Ectodermal cell (in vitro differentiated cells): Measurements from ENCODE around the gene TAAR9.
"Not testable (repeated sequence)": the region's sequence is repeated elsewhere in the genome, so short reads cannot be mapped to it uniquely, and the experiment has no call there.

Experiments
- H3K27ac ChIP-seq: 2 replicates; pipeline ENCODE4 v1.7.0; 2013; ENCODE audit warnings: mild to moderate bottlenecking, low read depth, low read length; ENCODE audit not compliant: insufficient read depth, poor library complexity, severe bottlenecking
- H3K27me3 ChIP-seq: 2 replicates; pipeline ENCODE4 v1.7.0; 2013; ENCODE audit warnings: mild to moderate bottlenecking, low read length; ENCODE audit not compliant: insufficient read depth, control insufficient read depth, poor library complexity, severe bottlenecking
- H3K36me3 ChIP-seq: one replicate; pipeline ENCODE4 v1.7.0; 2013; ENCODE audit warnings: low read length; ENCODE audit not compliant: control insufficient read depth, insufficient read depth
- H3K4me1 ChIP-seq: one replicate; pipeline ENCODE4 v1.7.0; 2013; ENCODE audit warnings: low read length; ENCODE audit not compliant: control insufficient read depth, insufficient read depth
- H3K4me3 ChIP-seq: 2 replicates; pipeline ENCODE4 v1.7.0; 2013; ENCODE audit warnings: low read depth, low read length, control low read depth; ENCODE audit not compliant: insufficient read depth
- H3K9me3 ChIP-seq: 2 replicates; pipeline ENCODE4 v1.7.0; 2013; ENCODE audit warnings: mild to moderate bottlenecking, low read length, moderate library complexity; ENCODE audit not compliant: control insufficient read depth
- WGBS, 2 experiments: methylation state at CpG; one replicate each; pipeline ENCODE4 v1.1.7; 2013; ENCODE audit warnings: missing lambda C conversion rate in 2 of 2; 5-methylcytosine and 5-hydroxymethylcytosine counted together

Gene TAAR9

DNA sequence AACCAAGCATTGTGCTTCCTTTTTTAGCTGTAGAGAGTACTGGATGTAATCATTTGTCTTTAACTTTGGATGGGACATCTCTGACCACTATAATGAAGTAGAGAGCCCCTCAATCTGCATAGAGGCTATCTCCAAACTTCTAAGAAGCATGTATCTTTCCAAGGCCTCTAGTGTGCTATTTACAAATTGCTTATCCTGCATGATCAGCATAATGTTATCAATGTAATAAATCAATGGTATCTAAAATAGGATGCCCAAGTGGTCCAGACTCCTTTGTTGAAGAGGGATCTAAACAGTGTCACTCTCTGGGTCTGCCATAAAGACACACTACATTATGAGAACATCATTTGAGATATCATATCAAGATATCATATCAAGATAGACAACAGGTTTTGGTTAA lies 6.7 kb downstream of the TAAR9 start:
- no peaks in the 10 kb centered on the region for H3K27me3 ChIP-seq

DNA sequence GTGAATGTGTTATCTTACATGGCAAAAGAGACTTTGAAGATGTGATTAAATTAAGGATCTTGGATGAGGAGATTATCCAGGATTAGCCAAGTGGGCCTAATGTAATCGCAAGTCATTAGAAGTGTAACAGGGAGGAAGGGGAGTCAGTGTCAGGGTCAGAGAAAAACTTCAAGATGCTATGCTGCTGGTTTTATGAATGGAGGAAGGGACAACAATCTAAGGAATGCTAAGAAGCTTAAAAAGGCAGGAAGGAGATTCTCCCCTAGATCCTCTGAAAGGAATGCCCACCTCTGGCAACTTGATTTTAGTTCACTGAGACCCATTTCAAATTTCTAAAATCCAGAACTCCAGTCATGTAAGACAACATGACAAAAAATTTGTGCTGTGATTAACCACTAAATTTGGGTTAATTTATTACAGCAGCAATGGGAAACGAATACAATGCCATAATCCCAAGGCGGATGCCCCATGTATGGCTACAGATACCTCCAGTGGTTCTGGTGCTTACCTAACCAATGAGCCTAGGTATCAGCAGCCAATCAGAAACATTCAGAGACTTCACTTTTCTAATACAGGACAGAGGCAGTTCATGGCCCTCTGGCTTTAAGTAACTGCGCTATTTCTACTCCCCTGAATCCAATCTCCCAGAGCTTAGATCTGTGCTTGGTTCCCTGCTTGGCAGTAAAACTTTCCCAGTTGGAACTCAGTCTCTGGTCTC lies 10.8 kb downstream of the TAAR9 start:
- Histone ChIP-seq H3K4me3 (no peak overlapping the region), H3K4me1 (peaks cover 4% of the 10 kb centered on the region), H3K36me3 (no peaks in the 10 kb centered on the region), H3K9me3 (no peaks in the 10 kb centered on the region), H3K27ac (no peak overlapping the region), H3K27me3 (no peaks in the 10 kb centered on the region)
- 91 to 92% methylated on average over 4 of the region's 4 CpGs for WGBS, 2 experiments

More for the DNA sequence above, 6.7 kb downstream of the TAAR9 start:
- H3K4me3 ChIP-seq: no peak overlapping the region
- H3K36me3 ChIP-seq: no peaks in the 10 kb centered on the region
- H3K9me3 ChIP-seq: no peaks in the 10 kb centered on the region
- H3K27ac ChIP-seq: no peak overlapping the region
- H3K4me1 ChIP-seq: peaks cover 4% of the 10 kb centered on the region

DNA sequence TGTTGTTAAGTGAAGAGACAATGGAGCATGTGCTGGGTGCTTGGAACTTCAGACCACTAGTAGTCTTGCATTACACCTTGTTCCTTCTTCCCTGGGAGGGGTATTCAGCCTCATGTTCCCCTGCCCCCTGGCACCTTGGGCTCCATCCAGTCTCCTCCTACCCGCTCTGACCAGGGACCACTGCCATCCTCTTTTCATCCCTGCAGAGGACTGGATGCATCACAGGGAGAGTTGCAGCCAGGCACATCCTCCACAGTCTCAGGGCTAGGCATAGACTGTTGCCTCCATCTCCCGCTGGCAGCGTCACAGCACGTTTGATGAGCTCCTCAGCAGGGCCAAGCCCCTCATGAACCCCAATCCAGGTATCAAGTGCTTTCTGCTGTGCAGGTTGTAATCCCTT lies 13.1 kb downstream of the TAAR9 start:
- no peaks in the 10 kb centered on the region for H3K36me3 ChIP-seq
- WGBS, 2 experiments: 80 to 87% methylated on average over 4 of the region's 4 CpGs
- H3K4me3 ChIP-seq: no peak overlapping the region
- H3K27me3 ChIP-seq: no peaks in the 10 kb centered on the region
- no peaks in the 10 kb centered on the region for H3K9me3 ChIP-seq
- no peak overlapping the region for H3K27ac ChIP-seq
- H3K4me1 ChIP-seq: peaks cover 4% of the 10 kb centered on the region

DNA sequence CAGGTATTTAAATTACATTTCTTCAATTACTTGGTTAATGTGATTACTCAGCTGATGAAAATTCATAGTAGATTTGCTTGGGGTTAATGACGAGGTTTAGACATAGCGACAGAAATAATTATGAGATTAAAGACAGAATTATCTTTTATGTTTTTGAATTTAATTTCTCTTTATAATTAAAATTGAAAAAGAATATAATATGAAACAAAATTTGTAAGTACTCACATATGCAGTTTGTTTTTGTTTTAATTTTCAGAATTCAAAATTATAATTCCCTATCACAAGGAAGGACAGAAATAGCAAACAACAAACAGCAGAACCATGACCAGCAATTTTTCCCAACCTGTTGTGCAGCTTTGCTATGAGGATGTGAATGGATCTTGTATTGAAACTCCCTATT lies 14.3 kb downstream of the TAAR9 start, which contains the start of gene TAAR8:
Gene TAAR8 (plus strand): TSS at position 301 of the 400 bp plus-strand sequence. CDS start 21 bp downstream, at position 322.
- Histone ChIP-seq H3K36me3 (no peaks in the 10 kb centered on the region), H3K4me1 (peaks cover 4% of the 10 kb centered on the region), H3K27ac (no peak within 1 kb of the TSS), H3K4me3 (no peak within 1 kb of the TSS), H3K9me3 (no peaks in the 10 kb centered on the region), H3K27me3 (no peaks in the 10 kb centered on the region)
- 100% methylated on average over 2 of the region's 2 CpGs; no CpG with 5 or more reads in 1 of the 2 experiments for whole genome bisulfite sequencing, 2 experiments

DNA sequence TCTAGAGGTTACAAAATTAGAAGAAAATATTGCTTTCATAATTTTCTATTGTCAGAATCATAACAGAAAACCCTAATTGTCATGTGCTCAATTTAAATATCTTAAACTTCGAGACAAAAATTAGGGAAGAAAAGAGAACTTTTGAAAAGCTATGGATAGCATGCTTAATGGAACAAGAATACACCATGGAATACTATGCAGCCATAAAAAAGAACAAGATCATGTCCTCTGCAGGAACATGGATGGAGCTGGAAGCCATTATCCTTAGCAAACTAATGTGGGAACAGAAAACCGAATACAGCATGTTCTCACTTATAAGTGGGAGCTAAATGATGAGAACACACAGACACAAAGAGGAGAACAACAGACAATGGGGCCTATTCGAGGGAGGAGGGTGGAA lies 22.0 kb downstream of the TAAR9 start:
- H3K4me1 ChIP-seq, H3K27me3 ChIP-seq, H3K4me3 ChIP-seq, H3K27ac ChIP-seq, H3K9me3 ChIP-seq, H3K36me3 ChIP-seq: not testable (repeated sequence)
- 83 to 95% methylated on average over 3 of the region's 3 CpGs for WGBS, 2 experiments

DNA sequence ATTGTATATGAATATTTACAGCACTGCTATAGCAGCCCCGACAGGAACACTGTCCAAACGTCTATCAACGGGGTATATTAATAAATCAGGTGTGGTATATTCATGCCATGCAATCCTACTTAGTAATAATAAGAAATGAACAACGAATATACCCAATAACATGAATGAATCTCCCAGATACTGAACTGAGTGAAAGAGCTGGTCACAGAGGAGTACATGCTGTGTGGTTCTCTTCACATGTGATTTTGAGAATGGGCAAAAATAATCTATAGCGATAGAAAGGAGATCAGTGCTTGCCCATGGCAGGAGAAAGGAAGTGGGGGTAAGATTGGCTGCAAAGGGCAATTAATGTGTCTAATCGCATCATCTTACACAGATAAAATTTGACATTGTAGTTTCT lies 28.3 kb downstream of the TAAR9 start:
- H3K27me3 ChIP-seq: no peaks in the 10 kb centered on the region
- no peak overlapping the region for H3K27ac ChIP-seq
- no peaks in the 10 kb centered on the region for H3K4me1 ChIP-seq
- H3K9me3 ChIP-seq: no peaks in the 10 kb centered on the region
- H3K4me3 ChIP-seq: no peak overlapping the region
- H3K36me3 ChIP-seq: no peaks in the 10 kb centered on the region
- 100% methylated on average over 1 to 4 of the region's 6 CpGs for WGBS, 2 experiments

DNA sequence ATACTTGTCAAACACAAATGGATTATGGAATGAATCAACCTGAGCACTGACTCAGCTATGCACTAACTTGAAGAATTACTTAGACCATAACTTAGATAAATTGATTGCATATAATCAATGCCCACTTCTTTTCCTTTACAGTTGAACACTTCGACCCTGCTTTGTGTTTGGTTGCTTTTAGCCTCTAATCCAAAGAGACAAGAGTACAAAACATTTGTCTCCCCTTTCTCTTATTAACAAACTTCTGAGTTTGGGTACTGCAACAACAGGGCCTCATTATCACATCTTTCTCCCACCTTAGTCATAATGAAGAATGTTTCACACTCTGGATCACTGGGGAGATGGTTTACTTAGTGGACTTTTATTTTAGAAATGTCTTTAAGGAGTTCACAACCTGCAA lies 29.5 kb downstream of the TAAR9 start:
- Histone ChIP-seq H3K4me3 (no peak overlapping the region), H3K36me3 (no peaks in the 10 kb centered on the region), H3K4me1 (no peaks in the 10 kb centered on the region), H3K27me3 (no peaks in the 10 kb centered on the region), H3K9me3 (no peaks in the 10 kb centered on the region), H3K27ac (no peak overlapping the region)
- WGBS, 2 experiments: 91 to 94% methylated on average over 1 of the region's 1 CpG

DNA sequence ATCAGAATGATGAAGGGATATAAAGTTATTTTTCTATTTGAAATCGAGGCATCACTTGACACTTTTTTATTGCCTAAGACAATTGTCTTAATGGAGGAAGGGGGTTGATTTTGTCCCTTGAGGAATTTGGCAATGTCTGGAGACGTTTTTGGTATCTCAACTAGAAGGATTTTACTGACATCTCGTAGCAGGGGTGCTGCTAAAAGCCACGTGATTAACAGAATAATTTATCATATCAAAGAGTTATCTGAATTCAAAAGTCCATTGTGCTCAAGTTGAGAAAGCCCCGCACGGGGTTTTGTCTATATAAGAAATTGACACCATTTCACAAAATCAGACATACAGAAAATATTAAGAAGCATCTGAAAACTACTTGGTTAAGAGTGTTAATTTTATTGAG lies 30.5 kb downstream of the TAAR9 start:
- no peak overlapping the region for H3K27ac ChIP-seq
- 79 to 82% methylated on average over 2 to 6 of the region's 6 CpGs for WGBS, 2 experiments
- no peaks in the 10 kb centered on the region for H3K36me3 ChIP-seq
- no peaks in the 10 kb centered on the region for H3K27me3 ChIP-seq
- no peaks in the 10 kb centered on the region for H3K4me1 ChIP-seq
- H3K9me3 ChIP-seq: no peaks in the 10 kb centered on the region
- no peak overlapping the region for H3K4me3 ChIP-seq

DNA sequence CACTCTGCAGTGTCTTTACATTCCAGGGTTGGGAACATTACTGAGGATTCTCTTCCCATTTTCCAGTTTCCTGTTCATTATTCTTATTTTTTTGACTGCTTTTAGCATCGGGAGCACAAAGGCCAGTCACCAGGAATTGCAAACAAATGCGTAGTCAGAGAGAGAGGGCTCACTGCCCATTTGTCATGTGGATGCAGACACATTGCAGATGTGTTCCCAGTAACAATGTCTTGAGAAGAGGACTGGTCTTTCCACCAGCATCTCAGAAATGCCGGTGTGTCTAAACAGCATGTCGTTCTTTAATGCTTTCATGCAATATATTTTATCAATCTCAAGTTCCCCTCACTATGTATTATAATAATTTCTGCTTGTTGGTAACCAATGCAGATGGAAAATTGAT lies 31.1 kb downstream of the TAAR9 start:
- no peaks in the 10 kb centered on the region for H3K9me3 ChIP-seq
- no peaks in the 10 kb centered on the region for H3K27me3 ChIP-seq
- no peaks in the 10 kb centered on the region for H3K36me3 ChIP-seq
- no peak overlapping the region for H3K27ac ChIP-seq
- WGBS, 2 experiments: 61 to 64% methylated on average over 3 to 4 of the region's 4 CpGs
- no peak overlapping the region for H3K4me3 ChIP-seq
- H3K4me1 ChIP-seq: no peaks in the 10 kb centered on the region

DNA sequence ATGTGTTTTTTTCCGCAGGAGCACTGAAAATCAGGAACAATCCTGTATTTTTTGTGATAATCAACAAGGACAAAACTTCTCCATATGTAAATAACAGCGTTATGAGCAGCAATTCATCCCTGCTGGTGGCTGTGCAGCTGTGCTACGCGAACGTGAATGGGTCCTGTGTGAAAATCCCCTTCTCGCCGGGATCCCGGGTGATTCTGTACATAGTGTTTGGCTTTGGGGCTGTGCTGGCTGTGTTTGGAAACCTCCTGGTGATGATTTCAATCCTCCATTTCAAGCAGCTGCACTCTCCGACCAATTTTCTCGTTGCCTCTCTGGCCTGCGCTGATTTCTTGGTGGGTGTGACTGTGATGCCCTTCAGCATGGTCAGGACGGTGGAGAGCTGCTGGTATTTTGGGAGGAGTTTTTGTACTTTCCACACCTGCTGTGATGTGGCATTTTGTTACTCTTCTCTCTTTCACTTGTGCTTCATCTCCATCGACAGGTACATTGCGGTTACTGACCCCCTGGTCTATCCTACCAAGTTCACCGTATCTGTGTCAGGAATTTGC lies 32.2 kb downstream of the TAAR9 start, which contains the start of gene TAAR6:
Gene TAAR6 (plus strand): TSS at position 102 of the 557 bp plus-strand sequence. CDS start 0 bp downstream, at position 102.
- Histone ChIP-seq H3K27me3 (no peaks in the 10 kb centered on the region), H3K4me1 (no peaks in the 10 kb centered on the region), H3K9me3 (no peaks in the 10 kb centered on the region), H3K27ac (no peak within 1 kb of the TSS), H3K36me3 (no peaks in the 10 kb centered on the region), H3K4me3 (no peak within 1 kb of the TSS)
- WGBS, 2 experiments: 90 to 92% methylated on average over 15 of the region's 15 CpGs
